ENCODE measurements around the gene TMEM120B.

Gene TMEM120B

GRCh38 chr12:121780429-121780828 is 67.9 kb downstream of the TMEM120B start:
- DNase-seq = no peak
- H3K4me2 ChIP-seq (ENCODE audit: low read depth, low read length) = no peak overlapping the region
- H3K4me3 ChIP-seq (ENCODE audit: low read length) = no peak overlapping the region
- no peaks in the 10 kb centered on the region for H3K9me3 ChIP-seq (replicated peaks; ENCODE audit: insufficient read depth, low read length)
- no peak overlapping the region for H3K9ac ChIP-seq (ENCODE audit: low read length)
- no peaks in the 10 kb centered on the region for H3K36me3 ChIP-seq (replicated peaks; ENCODE audit: insufficient read depth, low read length)
- no peaks in the 10 kb centered on the region for H3K27me3 ChIP-seq (replicated peaks; ENCODE audit: insufficient read depth, low read length)
- no peak for TF ChIP-seq CTCF (IDR thresholded peaks at IDR 0.05; ENCODE audit: low read length)
- no peak for TF ChIP-seq EZH2 (optimal IDR thresholded peaks at IDR 0.05; ENCODE audit: low read depth, low read length)
- no peak for TF ChIP-seq EZH2phosphoT487 (IDR thresholded peaks at IDR 0.05; ENCODE audit: low read length)
- H3K4me1 ChIP-seq (ENCODE audit: low read length) = no peaks in the 10 kb centered on the region
- H3F3A ChIP-seq (ENCODE audit: insufficient read depth, low read length) = no peaks in the 10 kb centered on the region
- H3K27ac ChIP-seq (ENCODE audit: low read length) = no peak overlapping the region
- no peaks in the 10 kb centered on the region for H3K9me2 ChIP-seq (replicated peaks; ENCODE audit: insufficient read depth, low read length)
- H4K20me1 ChIP-seq (ENCODE audit: insufficient read depth, low read length) = no peaks in the 10 kb centered on the region
- H2AFZ ChIP-seq (ENCODE audit: low read length) = no peak overlapping the region
- H3K79me2 ChIP-seq (ENCODE audit: low read length) = no peaks in the 10 kb centered on the region

- H2AFZ ChIP-seq (ENCODE audit: low read length) = no peak overlapping the region
- H3K9me3 ChIP-seq (replicated peaks; ENCODE audit: insufficient read depth, low read length) = no peaks in the 10 kb centered on the region
- H3K27ac ChIP-seq (ENCODE audit: low read length) = no peak overlapping the region
- no peaks in the 10 kb centered on the region for H3K36me3 ChIP-seq (replicated peaks; ENCODE audit: insufficient read depth, low read length)
- no peak overlapping the region for H3K4me3 ChIP-seq (ENCODE audit: low read length)
- no peak overlapping the region for H3K9ac ChIP-seq (ENCODE audit: low read length)
- DNase-seq = no peak
- H4K20me1 ChIP-seq (ENCODE audit: insufficient read depth, low read length) = no peaks in the 10 kb centered on the region
- TF ChIP-seq EZH2 (optimal IDR thresholded peaks at IDR 0.05; ENCODE audit: low read depth, low read length) (no peak), EZH2phosphoT487 (IDR thresholded peaks at IDR 0.05; ENCODE audit: low read length) (no peak), CTCF (IDR thresholded peaks at IDR 0.05; ENCODE audit: low read length) (no peak)
- H3K4me2 ChIP-seq (ENCODE audit: low read depth, low read length) = no peak overlapping the region
- H3F3A ChIP-seq (ENCODE audit: insufficient read depth, low read length) = no peaks in the 10 kb centered on the region
- no peaks in the 10 kb centered on the region for H3K4me1 ChIP-seq (ENCODE audit: low read length)
- no peaks in the 10 kb centered on the region for H3K9me2 ChIP-seq (replicated peaks; ENCODE audit: insufficient read depth, low read length)
- no peaks in the 10 kb centered on the region for H3K79me2 ChIP-seq (ENCODE audit: low read length)
- no peaks in the 10 kb centered on the region for H3K27me3 ChIP-seq (replicated peaks; ENCODE audit: insufficient read depth, low read length)
Observed at GRCh38 chr12:121781484-121781997, 69.0 kb downstream of the TMEM120B start.

GRCh38 chr12:121781998-121782979 is 69.7 kb downstream of the TMEM120B start:
- H3K27ac ChIP-seq (ENCODE audit: low read length) = no peak overlapping the region
- no peak for DNase-seq

More at GRCh38 chr12:121781998-121782979, 69.7 kb downstream of the TMEM120B start:
- Histone ChIP-seq H3K9me3 (replicated peaks; ENCODE audit: insufficient read depth, low read length) (no peaks in the 10 kb centered on the region), H2AFZ (ENCODE audit: low read length) (no peak overlapping the region), H3K9ac (ENCODE audit: low read length) (no peak overlapping the region), H4K20me1 (ENCODE audit: insufficient read depth, low read length) (no peaks in the 10 kb centered on the region), H3F3A (ENCODE audit: insufficient read depth, low read length) (no peaks in the 10 kb centered on the region), H3K4me2 (ENCODE audit: low read depth, low read length) (no peak overlapping the region), H3K4me3 (ENCODE audit: low read length) (no peak overlapping the region), H3K79me2 (ENCODE audit: low read length) (no peaks in the 10 kb centered on the region), H3K4me1 (ENCODE audit: low read length) (no peaks in the 10 kb centered on the region), H3K9me2 (replicated peaks; ENCODE audit: insufficient read depth, low read length) (no peaks in the 10 kb centered on the region), H3K27me3 (replicated peaks; ENCODE audit: insufficient read depth, low read length) (no peaks in the 10 kb centered on the region), H3K36me3 (replicated peaks; ENCODE audit: insufficient read depth, low read length) (no peaks in the 10 kb centered on the region)
- TF ChIP-seq EZH2phosphoT487 (IDR thresholded peaks at IDR 0.05; ENCODE audit: low read length) (no peak), EZH2 (optimal IDR thresholded peaks at IDR 0.05; ENCODE audit: low read depth, low read length) (no peak), CTCF (IDR thresholded peaks at IDR 0.05; ENCODE audit: low read length) (no peak)
